Pancreas (tissue), 10 donors: Measurements from ENCODE around the gene ETS1. TPM values are rescaled to one million over a fixed set of nuclear protein-coding genes. Genes with fewer than 3 reads are reported as not detected.

Experiments
- ATAC-seq, 4 donors: fragments of 200-7000 bp; cut with Tn5 transposase; one replicate each; pipeline versions ENCODE4 v1.8.0 to v1.9.1; 2020; ENCODE audit warnings: mild to moderate bottlenecking in 4 of 4, moderate library complexity in 4 of 4
- DNase-seq, 6 donors: peaks; one replicate each; pipeline ENCODE4 v3.0.0-alpha.2; 2020
- FAIRE-seq: peaks from 2 replicates; lab custom pipeline; 2012; peaks lifted over from hg19 to GRCh38; lab: Jason Lieb, UNC
- H3K27ac ChIP-seq, 4 donors: fragments of 200-600 bp; sonication (generic); 1 replicate in 3 of 4; 2 replicates in 1 of 4; pipeline versions ENCODE4 v1.5.0 to v1.8.0; 2020
- H3K27me3 ChIP-seq, 4 donors: fragments of 200-600 bp; one replicate each; pipeline ENCODE4 v1.8.0; 2021
- H3K36me3 ChIP-seq, 3 donors: fragments of 200-600 bp; sonication (generic) in 1 of 3; one replicate each; pipeline versions ENCODE4 v1.5.0 to v1.8.0; 2020 to 2021
- H3K4me1 ChIP-seq, 3 donors: fragments of 200-600 bp; one replicate each; pipeline ENCODE4 v1.8.0; 2021
- H3K4me3 ChIP-seq, 4 donors: fragments of 200-600 bp; sonication (generic) in 2 of 4; one replicate each; pipeline versions ENCODE4 v1.5.0 to v1.8.0; 2020 to 2021
- H3K9me3 ChIP-seq, 4 donors: fragments of 200-600 bp; one replicate each; pipeline ENCODE4 v1.8.0; 2021
- WGBS, 2 donors: extraction: QIAGEN DNeasy Blood & Tissue Kit; methylation state at CpG; one replicate each; pipeline ENCODE4 v1.1.7; 2013; 5-methylcytosine and 5-hydroxymethylcytosine counted together
- intact Hi-C, 3 donors: fragments of 100-400 bp; cut with DNase I; formaldehyde crosslinking; loops; one replicate each; pipeline versions ENCODE4 v1.11.1 to v1.14.2; 2022
- polyA plus RNA-seq, 2 donors: library from polyadenylated mRNA; stranded (reverse); fragments of 200-250 nt; gene quantifications; one replicate each; pipeline ENCODE4 v1.2.3, GENCODE V29; 2013
- total RNA-seq, 6 donors: library from RNA; stranded (reverse); fragmentation: NEBNext Ultra II Directional in 4 of 6; extraction: Animal tissue kit (Norgen Biotek cat#: 25700) in 4 of 6; gene quantifications; one replicate each; pipeline versions ENCODE4 v1.2.1 to v1.2.4, GENCODE V29; 2021 to 2023
- TF ChIP-seq, protein P1 (sequence below), 4 donors: fragments of 200-600 bp; sonication (generic) in 3 of 4; IDR thresholded peaks; one replicate each; pipeline versions ENCODE4 v1.5.0 to v1.8.0; 2021; ENCODE audit warnings: antibody characterized with exemption in 4 of 4
- donor health status: healthy with polysubstance abuse.
- donor health status: DM: no; HTN: no; CAD: no; lungs with moderate emphysema.
- donor health status: DM: no; HTN: no; CAD: no.
- donor health status: control.
- donor health status: control.
- donor health status: Bipolar disorder and iron deficiency.
- donor health status: DM: yes; HTN: yes; CAD: no.
- donor health status: DM: no; HTN: no; CAD: no.
- donor health status: DM: no; HTN: no; CAD: no.
- donor health status: DM: yes; HTN: yes; CAD: no.

The ETS1 gene
- total and polyA plus RNA-seq, 8 donors = 5.4 to 26.6 (median 13.0) TPM

DNA sequence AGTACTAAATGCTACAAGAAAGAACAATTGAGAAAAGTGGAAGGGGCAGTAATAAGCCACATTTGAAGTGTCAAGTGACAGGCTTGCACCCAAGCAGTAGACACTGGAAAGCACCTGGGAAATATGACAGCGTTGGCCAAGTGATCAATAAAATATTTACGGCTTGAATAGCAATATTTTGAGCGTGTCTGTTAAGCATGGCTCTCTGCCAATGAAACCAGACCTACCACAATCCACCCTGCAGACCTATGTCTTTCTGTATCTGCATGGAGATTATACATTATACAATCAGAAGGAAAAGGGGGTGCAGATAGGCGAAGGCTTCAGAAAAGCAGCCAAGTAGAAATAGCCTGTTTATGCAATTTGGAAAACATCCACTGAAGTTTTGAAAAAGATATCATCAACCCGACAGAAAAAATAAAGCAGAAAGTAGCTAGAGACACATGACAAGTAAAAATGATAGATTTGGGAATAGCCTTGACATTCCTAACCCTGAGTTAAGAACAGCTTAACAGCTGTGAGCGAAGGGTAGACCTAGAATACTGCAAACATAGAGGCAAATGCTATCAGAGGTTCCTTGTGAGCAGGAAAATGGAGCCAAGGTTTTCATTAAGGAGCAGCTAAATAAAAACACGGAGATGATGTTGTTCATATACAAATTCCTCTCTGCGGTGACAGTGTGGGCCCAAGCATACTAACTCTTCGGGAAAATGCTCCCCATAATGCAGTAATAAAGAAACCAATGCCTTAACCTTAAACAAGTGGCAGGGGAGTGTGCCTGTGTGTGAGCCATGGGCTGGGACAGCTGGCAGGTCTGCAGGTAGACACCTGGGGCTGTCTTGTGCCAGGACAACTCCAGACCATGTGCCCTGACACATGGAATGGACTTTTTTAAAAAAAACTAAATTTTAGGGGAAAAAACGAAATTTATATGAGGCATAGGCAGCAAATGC is 71.3 kb downstream of the ETS1 start:
- no peaks in the 10 kb centered on the region for H3K27me3 ChIP-seq
- intact Hi-C loops = no loop called here
- TF ChIP-seq, protein P1, sequence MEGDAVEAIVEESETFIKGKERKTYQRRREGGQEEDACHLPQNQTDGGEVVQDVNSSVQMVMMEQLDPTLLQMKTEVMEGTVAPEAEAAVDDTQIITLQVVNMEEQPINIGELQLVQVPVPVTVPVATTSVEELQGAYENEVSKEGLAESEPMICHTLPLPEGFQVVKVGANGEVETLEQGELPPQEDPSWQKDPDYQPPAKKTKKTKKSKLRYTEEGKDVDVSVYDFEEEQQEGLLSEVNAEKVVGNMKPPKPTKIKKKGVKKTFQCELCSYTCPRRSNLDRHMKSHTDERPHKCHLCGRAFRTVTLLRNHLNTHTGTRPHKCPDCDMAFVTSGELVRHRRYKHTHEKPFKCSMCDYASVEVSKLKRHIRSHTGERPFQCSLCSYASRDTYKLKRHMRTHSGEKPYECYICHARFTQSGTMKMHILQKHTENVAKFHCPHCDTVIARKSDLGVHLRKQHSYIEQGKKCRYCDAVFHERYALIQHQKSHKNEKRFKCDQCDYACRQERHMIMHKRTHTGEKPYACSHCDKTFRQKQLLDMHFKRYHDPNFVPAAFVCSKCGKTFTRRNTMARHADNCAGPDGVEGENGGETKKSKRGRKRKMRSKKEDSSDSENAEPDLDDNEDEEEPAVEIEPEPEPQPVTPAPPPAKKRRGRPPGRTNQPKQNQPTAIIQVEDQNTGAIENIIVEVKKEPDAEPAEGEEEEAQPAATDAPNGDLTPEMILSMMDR (IDR thresholded peaks at IDR 0.05) = no peak
- no peaks in the 10 kb centered on the region for H3K9me3 ChIP-seq
- no peaks in the 10 kb centered on the region for H3K36me3 ChIP-seq
- no peak for FAIRE-seq
- 8 to 11% methylated on average over 10 of the region's 10 CpGs for WGBS, 2 donors
- peak in 3 of 4 donors; percentile 39 to 63 (median 60) for ATAC-seq
- DNase-seq = no peak
- peak overlapping the region in 2 of 4 donors; percentile 33 to 48 for H3K27ac ChIP-seq
- peaks cover 20 to 65% (median 44%) of the 10 kb centered on the region in 3 donors for H3K4me1 ChIP-seq
- no peak overlapping the region for H3K4me3 ChIP-seq

- no peak for ATAC-seq
- H3K4me3 ChIP-seq = no peak overlapping the region
- 53 to 67% methylated on average over 6 of the region's 6 CpGs for WGBS, 2 donors
Observed at GRCh38 chr11:128515086-128515485, 72.3 kb downstream of the ETS1 start.

GRCh38 chr11:128513915-128514681 is 73.3 kb downstream of the ETS1 start:
- FAIRE-seq (no peak), DNase-seq (no peak)
- intact Hi-C loops = no loop called here

More at GRCh38 chr11:128515086-128515485, 72.3 kb downstream of the ETS1 start:
- DNase-seq = no peak
- Histone ChIP-seq H3K36me3 (no peaks in the 10 kb centered on the region), H3K4me1 (peaks cover 25 to 72% (median 39%) of the 10 kb centered on the region in 3 donors), H3K9me3 (no peaks in the 10 kb centered on the region), H3K27me3 (no peaks in the 10 kb centered on the region), H3K27ac (peak overlapping the region in 2 of 4 donors; percentile 33 to 48)
- no peak for FAIRE-seq
- TF ChIP-seq, protein P1 (IDR thresholded peaks at IDR 0.05) = no peak
- intact Hi-C loops = no loop called here

GRCh38 chr11:128512474-128512996 is 74.8 kb downstream of the ETS1 start:
- Histone ChIP-seq H3K4me3 (no peak overlapping the region), H3K27ac (no peak overlapping the region), H3K27me3 (no peaks in the 10 kb centered on the region), H3K4me1 (peaks cover 28 to 61% (median 30%) of the 10 kb centered on the region in 3 donors), H3K36me3 (no peaks in the 10 kb centered on the region), H3K9me3 (no peaks in the 10 kb centered on the region)
- intact Hi-C loops = no loop called here
- ATAC-seq (no peak), FAIRE-seq (no peak), DNase-seq (no peak)
- WGBS, 2 donors = 87 to 89% methylated on average over 14 of the region's 14 CpGs
- TF ChIP-seq, protein P1 (IDR thresholded peaks at IDR 0.05) = no peak

More at GRCh38 chr11:128513915-128514681, 73.3 kb downstream of the ETS1 start:
- Histone ChIP-seq H3K9me3 (no peaks in the 10 kb centered on the region), H3K4me3 (no peak overlapping the region), H3K36me3 (no peaks in the 10 kb centered on the region), H3K4me1 (peaks cover 25 to 66% (median 29%) of the 10 kb centered on the region in 3 donors), H3K27ac (no peak overlapping the region), H3K27me3 (no peaks in the 10 kb centered on the region)
- 65 to 74% methylated on average over 6 of the region's 6 CpGs for WGBS, 2 donors
- ATAC-seq = no peak
- TF ChIP-seq, protein P1 (IDR thresholded peaks at IDR 0.05) = no peak
